HepG2 (cell line): ENCODE results near the gene GMNN. TPM values are rescaled to one million over a fixed set of nuclear protein-coding genes. Genes with fewer than 3 reads are reported as not detected.

Experiments
- EHMT2 ChIP-seq: fragments of 200-600 bp; sonication (generic); IDR thresholded peaks from 2 replicates; pipeline ENCODE4 v1.7.0; 2017; ENCODE audit warnings: antibody characterized with exemption, low read depth, low read length, borderline replicate concordance
- HNF1B ChIP-seq: sonication (generic); formaldehyde crosslinking; IDR thresholded peaks from 2 replicates; pipeline ENCODE4 v1.5.1; 2020; ENCODE audit warnings: mild to moderate bottlenecking, moderate library complexity, missing genetic modification reagents
- IRF9 ChIP-seq: sonication (generic); formaldehyde crosslinking; IDR thresholded peaks from 2 replicates; pipeline ENCODE4 v1.8.0; 2022; ENCODE audit warnings: missing genetic modification reagents, mild to moderate bottlenecking, borderline replicate concordance
- MIER3 ChIP-seq: IDR thresholded peaks from 2 replicates; pipeline ENCODE4 v1.6.1; 2016; ENCODE audit warnings: missing compliant biosample characterization, borderline replicate concordance
- NCOR1 ChIP-seq: fragments of 200-600 bp; sonication (generic); IDR thresholded peaks from 2 replicates; pipeline ENCODE4 v1.7.0; 2017; ENCODE audit warnings: antibody characterized with exemption, low read length, borderline replicate concordance
- POGZ ChIP-seq: sonication (generic); formaldehyde crosslinking; IDR thresholded peaks from 2 replicates; pipeline ENCODE4 v1.4.0; 2020; ENCODE audit warnings: mild to moderate bottlenecking, missing genetic modification reagents
- RXRB ChIP-seq: IDR thresholded peaks from 2 replicates; pipeline ENCODE4 v1.6.1; 2016; ENCODE audit warnings: borderline replicate concordance, missing genetic modification reagents, missing compliant biosample characterization
- SOX13 ChIP-seq, 3 experiments: fragments of 450-650 bp in 1 of 3; sonication (generic) in 1 of 3; formaldehyde crosslinking in 1 of 3; IDR thresholded peaks in 2 of 3; conservative IDR thresholded peaks in 1 of 3; 2 replicates each; pipeline versions ENCODE4 v1.5.0 to v1.6.1; 2016 to 2020; ENCODE audit warnings: antibody characterized with exemption in 1 of 3, mild to moderate bottlenecking in 1 of 3, missing compliant biosample characterization in 1 of 3, missing genetic modification reagents in 1 of 3, moderate library complexity in 1 of 3
- TEAD3 ChIP-seq: optimal IDR thresholded peaks from 2 replicates; pipeline ENCODE3; 2016; ENCODE audit warnings: borderline replicate concordance
- TSC22D2 ChIP-seq: sonication (generic); formaldehyde crosslinking; IDR thresholded peaks from 2 replicates; pipeline ENCODE4 v1.5.1; 2020; ENCODE audit warnings: missing genetic modification reagents, mild to moderate bottlenecking, borderline replicate concordance
- ZMYM2 ChIP-seq: sonication (generic); formaldehyde crosslinking; IDR thresholded peaks from 2 replicates; pipeline ENCODE4 v1.8.0; 2022; ENCODE audit warnings: mild to moderate bottlenecking, missing genetic modification reagents
- ZMYM4 ChIP-seq: sonication (generic); formaldehyde crosslinking; IDR thresholded peaks from 2 replicates; pipeline ENCODE4 v1.8.1; 2023; ENCODE audit warnings: mild to moderate bottlenecking, missing genetic modification reagents
- ZNF232 ChIP-seq: sonication (generic); formaldehyde crosslinking; IDR thresholded peaks from 2 replicates; pipeline ENCODE4 v1.4.0; 2020; ENCODE audit warnings: missing genetic modification reagents, borderline replicate concordance
- ZNF543 ChIP-seq: sonication (generic); formaldehyde crosslinking; IDR thresholded peaks from 2 replicates; pipeline ENCODE4 v1.4.0; 2020; ENCODE audit warnings: mild to moderate bottlenecking, missing genetic modification reagents
- ZNF550 ChIP-seq: sonication (generic); formaldehyde crosslinking; IDR thresholded peaks from 2 replicates; pipeline ENCODE4 v1.4.0; 2020; ENCODE audit warnings: mild to moderate bottlenecking, missing genetic modification reagents, borderline replicate concordance
- ZNF629 ChIP-seq: sonication (generic); formaldehyde crosslinking; conservative IDR thresholded peaks from 2 replicates; pipeline ENCODE4 v1.5.0; 2020; ENCODE audit warnings: missing genetic modification reagents
- ZNF788 ChIP-seq: sonication (generic); formaldehyde crosslinking; IDR thresholded peaks from 2 replicates; pipeline ENCODE4 v1.5.0; 2020; ENCODE audit warnings: mild to moderate bottlenecking, missing genetic modification reagents, borderline replicate concordance
- polyA plus RNA-seq, 8 experiments: library from polyadenylated mRNA; depleted of rRNA in 3 of 8; stranded (reverse) in 7 of 8; unstranded in 1 of 8; fragments of >200 nt; fragmentation: Illumina TruSeq in 4 of 8; extraction: Trizol in 4 of 8; gene quantifications; 2 replicates each; pipeline versions ENCODE4 v1.2.1 to v1.2.3, GENCODE V29; 2011 to 2016; ENCODE audit warnings: low read depth in 4 of 8, missing spikeins in 1 of 8, mixed read lengths in 1 of 8; ENCODE audit not compliant: insufficient read depth in 1 of 8
- total RNA-seq, 5 experiments: library from RNA; depleted of rRNA; stranded (reverse); fragments of >200 nt; fragmentation: Illumina TruSeq; extraction: Trizol; gene quantifications; 2 replicates each; pipeline ENCODE4 v1.2.3, GENCODE V29; 2016; ENCODE audit warnings: low read depth in 1 of 5
- TF ChIP-seq, protein P1 (sequence below): IDR thresholded peaks from 2 replicates; pipeline ENCODE4 v1.6.1; 2012; ENCODE audit warnings: low read depth, low read length, improper control_type of control experiment
- TF ChIP-seq, protein P2 (sequence below), 2 experiments: sonication (generic) in 1 of 2; formaldehyde crosslinking in 1 of 2; IDR thresholded peaks; 2 replicates each; pipeline versions ENCODE4 v1.4.0 to v1.6.1; 2018 to 2020; ENCODE audit warnings: missing genetic modification reagents in 2 of 2, borderline replicate concordance in 1 of 2, low read depth in 1 of 2, mild to moderate bottlenecking in 1 of 2, missing biosample characterization in 1 of 2

GMNN gene
- total and polyA plus RNA-seq, 2 of the 13 experiments (the other 11 are each of a cell fraction or from before 2014, with no cell fraction given), result 61.8 to 154 TPM

DNA sequence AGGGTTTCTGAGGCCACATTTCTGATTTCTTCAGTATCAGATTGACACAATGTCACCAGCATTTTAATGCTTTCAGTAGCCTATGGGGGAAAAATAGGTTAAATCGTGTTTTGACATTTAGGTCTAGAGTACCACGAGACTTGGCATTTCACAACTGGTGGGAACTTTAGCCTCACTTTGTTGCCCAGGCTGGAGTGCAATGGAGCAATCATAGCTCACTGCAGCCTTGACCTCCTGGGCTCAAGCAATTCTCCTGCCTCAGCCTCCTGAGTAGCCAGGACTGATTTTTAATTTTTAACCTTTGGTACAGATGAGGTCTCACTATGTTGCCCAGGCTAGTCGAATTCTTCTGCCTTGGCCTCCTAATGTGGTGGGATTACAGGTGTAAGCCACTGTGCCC, 35.0 kb downstream of the GMNN start (continued):
- TF ChIP-seq IRF9 (CRISPR knock-in tag) (no peak), RXRB (peak; percentile 89), SOX13 (IDR thresholded peaks at IDR 0.05) (no peak), SOX13 (CRISPR knock-in tag; conservative IDR thresholded peaks at IDR 0.05 in 1 of 2, IDR thresholded peaks at IDR 0.05 in 1 of 2) (peak in 1 of 2 experiments; percentile 66; a peak in 1 of 4 replicates), ZNF550 (CRISPR knock-in tag) (no peak), ZNF629 (CRISPR knock-in tag) (peak; percentile 94), ZMYM2 (CRISPR knock-in tag) (peak; percentile 93), ZNF543 (no peak), TSC22D2 (CRISPR knock-in tag) (no peak), MIER3 (peak; percentile 87; the same call in 1 of the 2 replicates), EHMT2 (no peak), POGZ (CRISPR knock-in tag) (peak; percentile 92), NCOR1 (peak; percentile 86; the same call in 1 of the 2 replicates), TEAD3 (CRISPR knock-in tag) (peak; percentile 38), ZMYM4 (peak; percentile 82), HNF1B (CRISPR knock-in tag) (peak; percentile 53; the same call in 1 of the 2 replicates), ZNF232 (peak; percentile 58; the same call in 1 of the 2 replicates), ZNF788 (CRISPR knock-in tag) (0 out of 2 replicates have a peak, but pooled peaks have one; percentile 53)
- TF ChIP-seq, protein P1, sequence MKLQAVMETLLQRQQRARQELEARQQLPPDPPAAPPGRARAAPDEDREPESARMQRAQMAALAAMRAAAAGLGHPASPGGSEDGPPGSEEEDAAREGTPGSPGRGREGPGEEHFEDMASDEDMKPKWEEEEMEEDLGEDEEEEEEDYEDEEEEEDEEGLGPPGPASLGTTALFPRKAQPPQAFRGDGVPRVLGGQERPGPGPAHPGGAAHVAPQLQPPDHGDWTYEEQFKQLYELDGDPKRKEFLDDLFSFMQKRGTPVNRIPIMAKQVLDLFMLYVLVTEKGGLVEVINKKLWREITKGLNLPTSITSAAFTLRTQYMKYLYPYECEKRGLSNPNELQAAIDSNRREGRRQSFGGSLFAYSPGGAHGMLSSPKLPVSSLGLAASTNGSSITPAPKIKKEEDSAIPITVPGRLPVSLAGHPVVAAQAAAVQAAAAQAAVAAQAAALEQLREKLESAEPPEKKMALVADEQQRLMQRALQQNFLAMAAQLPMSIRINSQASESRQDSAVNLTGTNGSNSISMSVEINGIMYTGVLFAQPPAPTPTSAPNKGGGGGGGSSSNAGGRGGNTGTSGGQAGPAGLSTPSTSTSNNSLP, result peak; percentile 54; the same call in 1 of the 2 replicates
- TF ChIP-seq, protein P2, sequence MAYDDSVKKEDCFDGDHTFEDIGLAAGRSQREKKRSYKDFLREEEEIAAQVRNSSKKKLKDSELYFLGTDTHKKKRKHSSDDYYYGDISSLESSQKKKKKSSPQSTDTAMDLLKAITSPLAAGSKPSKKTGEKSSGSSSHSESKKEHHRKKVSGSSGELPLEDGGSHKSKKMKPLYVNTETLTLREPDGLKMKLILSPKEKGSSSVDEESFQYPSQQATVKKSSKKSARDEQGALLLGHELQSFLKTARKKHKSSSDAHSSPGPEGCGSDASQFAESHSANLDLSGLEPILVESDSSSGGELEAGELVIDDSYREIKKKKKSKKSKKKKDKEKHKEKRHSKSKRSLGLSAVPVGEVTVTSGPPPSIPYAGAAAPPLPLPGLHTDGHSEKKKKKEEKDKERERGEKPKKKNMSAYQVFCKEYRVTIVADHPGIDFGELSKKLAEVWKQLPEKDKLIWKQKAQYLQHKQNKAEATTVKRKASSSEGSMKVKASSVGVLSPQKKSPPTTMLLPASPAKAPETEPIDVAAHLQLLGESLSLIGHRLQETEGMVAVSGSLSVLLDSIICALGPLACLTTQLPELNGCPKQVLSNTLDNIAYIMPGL (CRISPR knock-in tag; IDR thresholded peaks at IDR 0.05; ENCODE audit: borderline replicate concordance in 1 of 2, low read depth in 1 of 2), result 0 out of 4 replicates have a peak, but pooled peaks of 1 of the 2 experiments have one; percentile 7
